Sigmoid colon (tissue), 7 donors: ENCODE results near the gene CHTF18. TPM values are rescaled to one million over a fixed set of nuclear protein-coding genes. Genes with fewer than 3 reads are reported as not detected.

Experiments
- DNase-seq: peaks from one replicate; pipeline ENCODE4 v3.0.0-alpha.2; 2019
- H3K27ac ChIP-seq, 4 donors: fragments of 200-600 bp; sonication (generic); one replicate each; pipeline ENCODE4 v1.5.1; 2016 to 2019; ENCODE audit warnings: mild to moderate bottlenecking in 1 of 4
- H3K27me3 ChIP-seq, 3 donors: fragments of 200-600 bp; sonication (generic); one replicate each; pipeline ENCODE4 v1.5.1; 2019; ENCODE audit warnings: mild to moderate bottlenecking in 1 of 3
- H3K36me3 ChIP-seq, 4 donors: fragments of 200-600 bp; sonication (generic); one replicate each; pipeline ENCODE4 v1.5.1; 2016 to 2019
- H3K4me1 ChIP-seq, 4 donors: fragments of 200-600 bp; sonication (generic); one replicate each; pipeline ENCODE4 v1.5.1; 2017 to 2019
- H3K4me3 ChIP-seq, 4 donors: fragments of 200-600 bp; sonication (generic); one replicate each; pipeline ENCODE4 v1.5.1; 2017 to 2019; ENCODE audit warnings: mild to moderate bottlenecking in 2 of 4, moderate library complexity in 1 of 4
- H3K9me3 ChIP-seq, 4 donors: fragments of 200-600 bp in 3 of 4; sonication (generic) in 3 of 4; one replicate each; pipeline versions ENCODE4 v1.5.1 to v1.6.1; 2013 to 2019
- EP300 ChIP-seq, 4 donors: sonication (generic); formaldehyde crosslinking; IDR thresholded peaks; one replicate each; pipeline ENCODE4 v1.6.1; 2017; ENCODE audit warnings: antibody characterized with exemption in 4 of 4
- POLR2A ChIP-seq, 2 donors: fragments of 450-650 bp; IDR thresholded peaks; one replicate each; pipeline ENCODE4 v1.6.1; 2016; ENCODE audit warnings: antibody characterized with exemption in 2 of 2, mild to moderate bottlenecking in 2 of 2, moderate library complexity in 2 of 2
- POLR2AphosphoS5 ChIP-seq, 4 donors: sonication (generic); formaldehyde crosslinking; IDR thresholded peaks; one replicate each; pipeline ENCODE4 v1.6.1; 2017; ENCODE audit warnings: antibody characterized with exemption in 4 of 4
- WGBS, 2 donors: extraction: QIAGEN DNeasy Blood & Tissue Kit; methylation state at CpG; one replicate each; pipeline ENCODE4 v1.1.7; 2013; 5-methylcytosine and 5-hydroxymethylcytosine counted together
- intact Hi-C: fragments of 100-400 bp; cut with DNase I; formaldehyde crosslinking; loops from one replicate; pipeline ENCODE4 v1.15.1; 2023
- polyA plus RNA-seq, 3 donors: library from polyadenylated mRNA; stranded (reverse); fragments of 200-250 nt; gene quantifications; one replicate each; pipeline ENCODE4 v1.2.3, GENCODE V29; 2013
- total RNA-seq, 4 donors: library from RNA; depleted of rRNA; stranded (reverse); fragments of >200 nt; gene quantifications; one replicate each; pipeline ENCODE4 v1.1.0, GENCODE V29; 2016
- TF ChIP-seq, protein P1 (sequence below), 4 experiments: fragments of 450-650 bp in 3 of 4; fragments of 200-600 bp in 1 of 4; IDR thresholded peaks; one replicate each; pipeline ENCODE4 v1.5.1; 2016 to 2019; ENCODE audit warnings: antibody characterized with exemption in 4 of 4, mild to moderate bottlenecking in 3 of 4, moderate library complexity in 2 of 4
- donor health status: healthy with polysubstance abuse.
- donor health status: Bipolar disorder and iron deficiency.
- donor health status: healthy.

Gene CHTF18
- total RNA-seq: 1 to 10 TPM; 2.8 to 7.7 (median 5.1) TPM
- polyA plus RNA-seq: 10 to 100 TPM in 1 of 3 donors, 1 to 10 TPM in 2; 1.8 to 29.2 (median 1.8) TPM

DNA sequence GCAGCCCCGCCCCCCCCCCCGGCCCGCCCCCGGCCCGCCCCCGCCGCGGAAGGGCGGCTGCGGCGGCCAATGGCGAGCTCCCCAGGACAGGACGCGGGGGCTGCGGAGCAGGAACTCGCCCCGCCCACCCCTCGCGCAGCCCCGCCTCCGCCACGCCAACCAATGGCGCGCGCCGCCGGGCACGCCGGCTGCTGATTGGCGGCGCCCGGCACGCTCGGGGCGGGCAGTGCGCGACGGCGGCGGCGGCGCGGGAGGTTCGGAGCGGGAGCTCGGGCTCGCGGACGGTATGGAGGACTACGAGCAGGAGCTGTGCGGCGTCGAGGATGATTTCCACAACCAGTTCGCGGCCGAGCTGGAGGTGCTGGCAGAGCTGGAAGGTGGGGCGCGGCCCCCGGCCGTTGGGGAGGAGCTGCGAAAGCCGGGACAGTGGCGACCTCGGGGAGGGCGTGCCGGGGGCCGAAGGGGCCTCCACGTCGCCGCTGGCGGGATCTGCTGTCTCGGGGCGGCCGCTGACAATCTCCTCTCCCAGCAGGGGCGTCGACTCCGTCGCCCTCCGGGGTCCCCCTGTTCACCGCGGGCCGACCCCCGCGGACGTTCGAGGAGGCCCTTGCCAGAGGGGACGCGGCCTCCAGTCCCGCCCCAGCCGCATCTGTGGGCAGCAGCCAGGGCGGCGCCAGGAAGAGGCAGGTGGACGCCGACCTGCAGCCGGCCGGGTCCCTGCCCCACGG, at the start of gene CHTF18:
TSS of gene CHTF18 (plus strand) at position 222 of the 728 bp plus-strand sequence. CDS start at position 287, 65 bp downstream.
- Histone ChIP-seq H3K4me3 (peak within 1 kb of the TSS; percentile 84 to 100 (median 94)), H3K27me3 (no peaks in the 10 kb centered on the region), H3K9me3 (no peaks in the 10 kb centered on the region), H3K4me1 (peaks cover 0 to 25% (median 24%) of the 10 kb centered on the region in 4 donors), H3K36me3 (peaks cover 0 to 13% (median 8%) of the 10 kb centered on the region in 4 donors), H3K27ac (peak within 1 kb of the TSS; percentile 62 to 83 (median 76))
- peak; percentile 94 for DNase-seq
- no peak for TF ChIP-seq POLR2AphosphoS5 (IDR thresholded peaks at IDR 0.05)
- no peak for TF ChIP-seq EP300 (IDR thresholded peaks at IDR 0.05)
- TF ChIP-seq POLR2A (IDR thresholded peaks at IDR 0.05): no peak
- TF ChIP-seq, protein P1, sequence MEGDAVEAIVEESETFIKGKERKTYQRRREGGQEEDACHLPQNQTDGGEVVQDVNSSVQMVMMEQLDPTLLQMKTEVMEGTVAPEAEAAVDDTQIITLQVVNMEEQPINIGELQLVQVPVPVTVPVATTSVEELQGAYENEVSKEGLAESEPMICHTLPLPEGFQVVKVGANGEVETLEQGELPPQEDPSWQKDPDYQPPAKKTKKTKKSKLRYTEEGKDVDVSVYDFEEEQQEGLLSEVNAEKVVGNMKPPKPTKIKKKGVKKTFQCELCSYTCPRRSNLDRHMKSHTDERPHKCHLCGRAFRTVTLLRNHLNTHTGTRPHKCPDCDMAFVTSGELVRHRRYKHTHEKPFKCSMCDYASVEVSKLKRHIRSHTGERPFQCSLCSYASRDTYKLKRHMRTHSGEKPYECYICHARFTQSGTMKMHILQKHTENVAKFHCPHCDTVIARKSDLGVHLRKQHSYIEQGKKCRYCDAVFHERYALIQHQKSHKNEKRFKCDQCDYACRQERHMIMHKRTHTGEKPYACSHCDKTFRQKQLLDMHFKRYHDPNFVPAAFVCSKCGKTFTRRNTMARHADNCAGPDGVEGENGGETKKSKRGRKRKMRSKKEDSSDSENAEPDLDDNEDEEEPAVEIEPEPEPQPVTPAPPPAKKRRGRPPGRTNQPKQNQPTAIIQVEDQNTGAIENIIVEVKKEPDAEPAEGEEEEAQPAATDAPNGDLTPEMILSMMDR (IDR thresholded peaks at IDR 0.05): no peak
- intact Hi-C loops: loop anchor here (1.0 kb wide), 1 partner anchor 19 kb away; no protein-coding TSS in a partner anchor
- WGBS, 2 donors: 1% methylated on average over 97 of the region's 97 CpGs

DNA sequence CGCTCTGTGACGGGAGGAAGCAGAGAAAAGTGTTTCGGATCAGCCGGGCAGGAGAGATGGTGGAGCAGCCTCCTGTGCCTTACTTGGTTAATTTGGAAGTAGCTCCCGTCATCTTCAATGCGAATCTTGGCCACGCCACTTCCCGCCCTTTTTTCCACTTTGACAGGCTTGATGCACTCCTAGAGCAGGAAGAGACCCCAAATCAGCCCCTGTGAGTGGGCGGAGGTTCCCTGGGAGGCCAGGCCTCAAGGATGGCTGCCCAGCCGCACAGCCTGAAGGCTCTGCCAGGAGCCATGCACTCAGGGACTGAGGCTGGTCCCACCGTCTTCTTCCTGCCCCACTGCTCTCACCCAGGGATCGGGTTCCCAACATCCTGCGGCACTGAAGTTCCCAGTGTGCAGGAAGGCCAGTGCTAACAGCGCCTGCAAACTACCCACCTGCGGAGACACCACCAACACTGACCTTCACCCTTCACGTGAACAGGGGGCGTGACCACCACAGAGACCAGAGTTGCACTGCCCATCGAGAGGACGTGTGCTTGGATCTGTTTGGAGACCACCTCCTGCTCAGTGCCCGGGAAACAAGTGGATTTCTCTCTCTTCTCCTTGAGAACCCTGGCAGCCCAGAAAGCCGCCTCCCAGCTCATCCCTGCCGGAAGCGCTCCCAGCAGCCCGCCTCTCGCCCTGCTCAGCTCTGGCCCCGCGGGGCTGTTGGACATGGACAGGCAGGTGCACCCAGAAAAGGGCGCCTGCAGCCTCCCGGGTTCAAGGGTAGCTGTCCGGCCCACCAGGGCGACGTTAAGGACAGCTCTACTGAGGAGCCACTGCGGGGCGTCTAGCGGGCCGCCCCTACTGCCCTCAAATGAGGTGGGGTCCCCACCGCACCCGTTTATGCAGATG, 48.6 kb upstream of the CHTF18 start:
- H3K9me3 ChIP-seq: no peaks in the 10 kb centered on the region
- no peak for DNase-seq
- peak overlapping the region; percentile 79 to 92 (median 88) for H3K4me3 ChIP-seq
- no peaks in the 10 kb centered on the region for H3K27me3 ChIP-seq
- H3K27ac ChIP-seq: peak overlapping the region in 2 of 4 donors; percentile 69 to 72
- H3K36me3 ChIP-seq: peaks cover 21 to 42% (median 24%) of the 10 kb centered on the region in 4 donors
- intact Hi-C loops: loop anchor here (1.0 to 2.0 kb wide), 2 partner anchors 19 to 29 kb away; partner anchors contain the start of gene ANTKMT
- 31 to 48% methylated on average over 38 of the region's 38 CpGs for WGBS, 2 donors
- TF ChIP-seq, protein P1 (IDR thresholded peaks at IDR 0.05): no peak
- no peak for TF ChIP-seq POLR2A (IDR thresholded peaks at IDR 0.05)
- TF ChIP-seq EP300 (IDR thresholded peaks at IDR 0.05): no peak
- TF ChIP-seq POLR2AphosphoS5 (IDR thresholded peaks at IDR 0.05): no peak
- peaks cover 0 to 18% (median 15%) of the 10 kb centered on the region in 4 donors for H3K4me1 ChIP-seq

DNA sequence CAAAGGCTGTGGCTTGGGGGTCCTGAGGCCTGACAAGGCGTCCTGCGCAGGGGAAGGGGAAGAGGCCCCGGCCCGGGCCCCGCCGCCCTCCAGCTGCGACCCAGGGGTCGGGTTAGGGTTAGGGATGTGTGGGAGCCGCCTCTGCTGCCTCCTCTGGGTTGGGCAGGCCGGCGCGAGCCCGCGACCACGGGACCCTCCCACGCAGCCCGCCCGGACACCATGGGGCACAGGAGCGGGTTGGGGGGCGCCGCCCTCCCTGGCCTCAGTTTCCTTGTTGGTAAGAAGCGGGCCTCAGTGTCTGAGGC, 48.0 kb upstream of the CHTF18 start:
- intact Hi-C loops: loop anchor here (1.0 to 2.0 kb wide), 2 partner anchors 20 to 29 kb away; partner anchors contain the start of gene ANTKMT
- WGBS, 2 donors: 0% methylated on average over 22 of the region's 22 CpGs
- H3K9me3 ChIP-seq: no peaks in the 10 kb centered on the region
- peaks cover 0 to 2% (median 0%) of the 10 kb centered on the region in 3 donors for H3K27me3 ChIP-seq
- no peak for DNase-seq
- peak overlapping the region; percentile 69 to 75 (median 72) for H3K27ac ChIP-seq
- H3K36me3 ChIP-seq: peaks cover 15 to 38% (median 23%) of the 10 kb centered on the region in 4 donors
- TF ChIP-seq POLR2A (IDR thresholded peaks at IDR 0.05): no peak
- TF ChIP-seq, protein P1 (IDR thresholded peaks at IDR 0.05): no peak
- TF ChIP-seq EP300 (IDR thresholded peaks at IDR 0.05): no peak
- no peak for TF ChIP-seq POLR2AphosphoS5 (IDR thresholded peaks at IDR 0.05)
- H3K4me1 ChIP-seq: peaks cover 0 to 18% (median 15%) of the 10 kb centered on the region in 4 donors
- peak overlapping the region; percentile 79 to 92 (median 88) for H3K4me3 ChIP-seq

DNA sequence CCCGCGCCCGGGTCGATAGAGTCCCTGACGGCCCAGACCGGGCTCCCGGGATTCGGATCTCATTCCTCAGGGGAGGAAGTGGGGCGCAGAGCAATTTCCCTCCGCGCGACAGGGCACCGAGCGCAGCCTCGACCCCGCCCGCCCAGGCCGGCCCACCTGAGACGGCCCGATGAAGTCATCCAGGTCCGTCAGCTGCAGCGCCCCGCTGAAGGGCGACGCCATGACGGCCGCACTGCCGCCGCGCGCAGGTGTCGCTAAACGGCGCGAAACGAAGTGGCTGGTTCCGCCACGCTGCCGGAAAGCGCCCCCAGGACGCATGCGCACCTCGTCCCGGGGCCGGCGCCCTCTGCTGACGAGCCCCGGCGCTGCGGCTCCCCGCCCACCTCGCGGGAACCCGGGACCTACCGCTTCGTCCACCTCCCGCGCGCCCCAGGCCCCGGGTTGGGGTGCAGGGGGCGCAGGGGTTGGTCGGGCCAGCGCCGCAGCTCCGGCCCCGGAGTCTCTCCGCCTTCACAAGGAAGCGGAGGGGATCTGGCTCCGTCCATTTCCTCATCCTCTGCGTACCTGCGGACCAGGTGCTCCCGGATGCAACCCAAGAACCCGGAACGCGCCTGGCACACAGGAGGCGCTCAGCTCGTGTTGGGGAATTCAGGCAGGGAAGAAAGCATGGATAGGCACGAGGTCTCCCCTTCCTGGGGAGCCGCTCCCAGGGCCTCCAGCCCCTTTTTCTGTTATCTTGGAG, 47.5 kb upstream of the CHTF18 start, which contains the start of gene CIAO3:
TSS of gene CIAO3 (minus strand) at position 234 of the 742 bp plus-strand sequence. CDS start at position 222, 12 bp downstream.
- Histone ChIP-seq H3K27ac (peak within 1 kb of the TSS; percentile 69 to 75 (median 72)), H3K4me3 (peak within 1 kb of the TSS; percentile 79 to 92 (median 88)), H3K27me3 (peaks cover 0 to 5% (median 0%) of the 10 kb centered on the region in 3 donors), H3K36me3 (peaks cover 12 to 33% (median 19%) of the 10 kb centered on the region in 4 donors), H3K9me3 (no peaks in the 10 kb centered on the region), H3K4me1 (peaks cover 0 to 18% (median 15%) of the 10 kb centered on the region in 4 donors)
- 1% methylated on average over 79 of the region's 79 CpGs for WGBS, 2 donors
- DNase-seq: peak; percentile 94
- TF ChIP-seq POLR2AphosphoS5 (IDR thresholded peaks at IDR 0.05): peak; percentile 95 to 99 (median 98)
- peak; percentile 16 to 58 for TF ChIP-seq POLR2A (IDR thresholded peaks at IDR 0.05)
- TF ChIP-seq, protein P1 (IDR thresholded peaks at IDR 0.05): peak; percentile 62 to 97 (median 72)
- TF ChIP-seq EP300 (IDR thresholded peaks at IDR 0.05): no peak
- intact Hi-C loops: loop anchor here (1.0 to 2.0 kb wide), 2 partner anchors 20 to 30 kb away; partner anchors contain the start of gene ANTKMT
